Hematopoietic multipotent progenitor cell (in vitro differentiated cells): ENCODE data around the gene PARVG. TPM values are rescaled to one million over a fixed set of nuclear protein-coding genes. Genes with fewer than 3 reads are reported as not detected.

ENCODE experiments used
- total RNA-seq: library from RNA; depleted of rRNA; stranded (reverse); fragments of >200 nt; gene quantifications from one replicate; pipeline ENCODE4 v1.2.3, GENCODE V29; 2012

The PARVG gene
- total RNA-seq, 1 donor = 133 TPM

Other genes with a start within 250 kb of the PARVG start
- gene SAMM50, start 225.5 kb upstream of the PARVG start, total RNA-seq = 22.4 TPM
- 52.8 TPM for gene PARVB, start 156.6 kb upstream of the PARVG start, total RNA-seq
- gene SHISAL1, start 132.0 kb downstream of the PARVG start, total RNA-seq = under 0.01 TPM